Measurements from ENCODE around the gene ATXN1. TPM values are rescaled to one million over a fixed set of nuclear protein-coding genes. Genes with fewer than 3 reads are reported as not detected.

Gene ATXN1
- total RNA-seq, 4 donors from 2014 or later, result 38.7 to 78.3 (median 62.6) TPM

GRCh38 chr6:16505711-16506357 lies 255.4 kb downstream of the ATXN1 start:
- no peak overlapping the region for H3K4me3 ChIP-seq
- no peaks in the 10 kb centered on the region for H3K36me3 ChIP-seq
- no peaks in the 10 kb centered on the region for H3K9me3 ChIP-seq
- peak overlapping the region in 3 of 4 donors; percentile 25 to 72 (median 43) for H3K27ac ChIP-seq
- peaks cover 0 to 30% (median 9%) of the 10 kb centered on the region in 3 donors for H3K4me1 ChIP-seq
- no peaks in the 10 kb centered on the region for H3K27me3 ChIP-seq
- 15 to 28% methylated on average over 9 of the region's 9 CpGs for WGBS, 2 donors (ENCODE audit: low coverage in 1 of 2)
- peak; percentile 46 for ATAC-seq
- peak in 1 of 4 experiments; percentile 17 for TF ChIP-seq CTCF (IDR thresholded peaks at IDR 0.05)
- peak; percentile 44 for TF ChIP-seq POLR2AphosphoS5 (IDR thresholded peaks at IDR 0.05)
- no peak for TF ChIP-seq POLR2A (IDR thresholded peaks at IDR 0.05)

GRCh38 chr6:16504609-16505008 lies 256.7 kb downstream of the ATXN1 start:
- H3K36me3 ChIP-seq, result no peaks in the 10 kb centered on the region
- H3K4me1 ChIP-seq, result peaks cover 0 to 30% (median 9%) of the 10 kb centered on the region in 3 donors
- WGBS, 2 donors (ENCODE audit: low coverage in 1 of 2), result 67 to 80% methylated on average over 1 to 5 of the region's 5 CpGs
- no peaks in the 10 kb centered on the region for H3K27me3 ChIP-seq
- no peak for TF ChIP-seq POLR2AphosphoS5 (IDR thresholded peaks at IDR 0.05)
- TF ChIP-seq POLR2A (IDR thresholded peaks at IDR 0.05), result no peak
- TF ChIP-seq CTCF (IDR thresholded peaks at IDR 0.05), result no peak
- H3K9me3 ChIP-seq, result no peaks in the 10 kb centered on the region
- peak overlapping the region in 1 of 4 donors; percentile 72 for H3K27ac ChIP-seq
- no peak for ATAC-seq
- no peak overlapping the region for H3K4me3 ChIP-seq

- Histone ChIP-seq H3K27me3 (no peaks in the 10 kb centered on the region), H3K36me3 (no peaks in the 10 kb centered on the region), H3K27ac (no peak overlapping the region), H3K4me1 (peaks cover 0 to 30% (median 9%) of the 10 kb centered on the region in 3 donors), H3K9me3 (no peaks in the 10 kb centered on the region), H3K4me3 (no peak overlapping the region)
- TF ChIP-seq EP300 (IDR thresholded peaks at IDR 0.05) (no peak), POLR2AphosphoS5 (IDR thresholded peaks at IDR 0.05) (no peak), CTCF (IDR thresholded peaks at IDR 0.05) (no peak), POLR2A (IDR thresholded peaks at IDR 0.05) (no peak)
- no peak for ATAC-seq
- WGBS, 2 donors (ENCODE audit: low coverage in 1 of 2), result 69 to 82% methylated on average over 2 of the region's 2 CpGs
These were observed 257.3 kb downstream of the ATXN1 start for GRCh38 chr6:16503970-16504415.

- no peak for ATAC-seq
- Histone ChIP-seq H3K27ac (no peak overlapping the region), H3K9me3 (no peaks in the 10 kb centered on the region), H3K4me3 (no peak overlapping the region), H3K27me3 (no peaks in the 10 kb centered on the region), H3K36me3 (no peaks in the 10 kb centered on the region), H3K4me1 (peaks cover 0 to 30% (median 9%) of the 10 kb centered on the region in 3 donors)
- no peak for TF ChIP-seq EP300 (IDR thresholded peaks at IDR 0.05)
- TF ChIP-seq POLR2A (IDR thresholded peaks at IDR 0.05), result no peak
- TF ChIP-seq CTCF (IDR thresholded peaks at IDR 0.05), result no peak
- no peak for TF ChIP-seq POLR2AphosphoS5 (IDR thresholded peaks at IDR 0.05)
- WGBS, 2 donors (ENCODE audit: low coverage in 1 of 2), result 86 to 92% methylated on average over 2 of the region's 2 CpGs
These were observed 258.0 kb downstream of the ATXN1 start for GRCh38 chr6:16503241-16503775.

- no peak overlapping the region for H3K4me3 ChIP-seq
- H3K4me1 ChIP-seq, result peaks cover 0 to 29% (median 0%) of the 10 kb centered on the region in 3 donors
- H3K36me3 ChIP-seq, result no peaks in the 10 kb centered on the region
- TF ChIP-seq POLR2AphosphoS5 (IDR thresholded peaks at IDR 0.05), result no peak
- no peak for TF ChIP-seq EP300 (IDR thresholded peaks at IDR 0.05)
- no peak for TF ChIP-seq CTCF (IDR thresholded peaks at IDR 0.05)
- TF ChIP-seq POLR2A (IDR thresholded peaks at IDR 0.05), result no peak
- H3K27me3 ChIP-seq, result no peaks in the 10 kb centered on the region
- ATAC-seq, result no peak
- H3K9me3 ChIP-seq, result no peaks in the 10 kb centered on the region
- H3K27ac ChIP-seq, result no peak overlapping the region
These were observed 262.3 kb downstream of the ATXN1 start for GRCh38 chr6:16498957-16499356.

All from gastroesophageal sphincter (tissue), 4 donors.